BE2C (cell line): ENCODE data around the gene PTPRN2.

Experiments used
- DNase-seq: peaks from one replicate; pipeline ENCODE4 v3.0.0-alpha.2; 2020
- H3K27me3 ChIP-seq: fragments of 250-450 bp; sonication (Bioruptor Pico); 2 replicates; pipeline ENCODE4 v1.5.1; 2020; ENCODE audit warnings: mild to moderate bottlenecking
- H3K36me3 ChIP-seq: fragments of 250-450 bp; sonication (Bioruptor Pico); 2 replicates; pipeline ENCODE4 v1.5.1; 2020; ENCODE audit warnings: mild to moderate bottlenecking
- H3K4me1 ChIP-seq: fragments of 250-450 bp; sonication (Bioruptor Pico); 2 replicates; pipeline ENCODE4 v1.5.1; 2020
- H3K4me3 ChIP-seq: 2 replicates; pipeline ENCODE4 v1.5.1; 2011; ENCODE audit warnings: low read depth, low read length
- H3K9me3 ChIP-seq: fragments of 250-450 bp; sonication (Bioruptor Pico); 2 replicates; pipeline ENCODE4 v1.5.1; 2020
- CTCF ChIP-seq: IDR thresholded peaks from 2 replicates; pipeline ENCODE4 v1.5.1; 2012; ENCODE audit warnings: mild to moderate bottlenecking, low read depth, low read length

The PTPRN2 gene

GRCh38 chr7:157774495-157774894 lies 813.1 kb downstream of the PTPRN2 start:
- no peaks in the 10 kb centered on the region for H3K4me1 ChIP-seq
- no peak for TF ChIP-seq CTCF
- DNase-seq: no peak
- H3K27me3 ChIP-seq: no peaks in the 10 kb centered on the region
- H3K4me3 ChIP-seq: no peak overlapping the region
- no peaks in the 10 kb centered on the region for H3K9me3 ChIP-seq
- H3K36me3 ChIP-seq: no peaks in the 10 kb centered on the region

GRCh38 chr7:157773361-157773760 lies 814.3 kb downstream of the PTPRN2 start:
- no peak overlapping the region for H3K4me3 ChIP-seq
- H3K4me1 ChIP-seq: no peaks in the 10 kb centered on the region
- H3K27me3 ChIP-seq: no peaks in the 10 kb centered on the region
- DNase-seq: no peak
- TF ChIP-seq CTCF: no peak
- H3K36me3 ChIP-seq: no peaks in the 10 kb centered on the region
- H3K9me3 ChIP-seq: no peaks in the 10 kb centered on the region

GRCh38 chr7:157772486-157773130 lies 815.0 kb downstream of the PTPRN2 start:
- no peak for DNase-seq
- Histone ChIP-seq H3K9me3 (no peaks in the 10 kb centered on the region), H3K36me3 (no peaks in the 10 kb centered on the region), H3K27me3 (no peaks in the 10 kb centered on the region), H3K4me3 (no peak overlapping the region), H3K4me1 (no peaks in the 10 kb centered on the region)
- TF ChIP-seq CTCF: no peak

GRCh38 chr7:157771689-157772088 lies 815.9 kb downstream of the PTPRN2 start:
- Histone ChIP-seq H3K4me1 (no peaks in the 10 kb centered on the region), H3K36me3 (no peaks in the 10 kb centered on the region), H3K4me3 (no peak overlapping the region), H3K27me3 (no peaks in the 10 kb centered on the region), H3K9me3 (no peaks in the 10 kb centered on the region)
- TF ChIP-seq CTCF: no peak
- DNase-seq: no peak

- Histone ChIP-seq H3K4me3 (no peak overlapping the region), H3K27me3 (no peaks in the 10 kb centered on the region), H3K4me1 (no peaks in the 10 kb centered on the region), H3K9me3 (no peaks in the 10 kb centered on the region), H3K36me3 (no peaks in the 10 kb centered on the region)
- no peak for DNase-seq
- TF ChIP-seq CTCF: no peak
These were observed 816.8 kb downstream of the PTPRN2 start for GRCh38 chr7:157770716-157771320.

GRCh38 chr7:157769526-157770215 lies 818.0 kb downstream of the PTPRN2 start:
- H3K36me3 ChIP-seq: no peaks in the 10 kb centered on the region
- no peaks in the 10 kb centered on the region for H3K27me3 ChIP-seq
- DNase-seq: no peak
- TF ChIP-seq CTCF: no peak
- H3K9me3 ChIP-seq: no peaks in the 10 kb centered on the region
- no peaks in the 10 kb centered on the region for H3K4me1 ChIP-seq
- H3K4me3 ChIP-seq: no peak overlapping the region
